Measurements from ENCODE around the gene PDSS1.
"Not testable (repeated sequence)": the region's sequence is repeated elsewhere in the genome, so short reads cannot be mapped to it uniquely, and the experiment has no call there.

PDSS1 gene, protein sequence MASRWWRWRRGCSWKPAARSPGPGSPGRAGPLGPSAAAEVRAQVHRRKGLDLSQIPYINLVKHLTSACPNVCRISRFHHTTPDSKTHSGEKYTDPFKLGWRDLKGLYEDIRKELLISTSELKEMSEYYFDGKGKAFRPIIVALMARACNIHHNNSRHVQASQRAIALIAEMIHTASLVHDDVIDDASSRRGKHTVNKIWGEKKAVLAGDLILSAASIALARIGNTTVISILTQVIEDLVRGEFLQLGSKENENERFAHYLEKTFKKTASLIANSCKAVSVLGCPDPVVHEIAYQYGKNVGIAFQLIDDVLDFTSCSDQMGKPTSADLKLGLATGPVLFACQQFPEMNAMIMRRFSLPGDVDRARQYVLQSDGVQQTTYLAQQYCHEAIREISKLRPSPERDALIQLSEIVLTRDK

DNA sequence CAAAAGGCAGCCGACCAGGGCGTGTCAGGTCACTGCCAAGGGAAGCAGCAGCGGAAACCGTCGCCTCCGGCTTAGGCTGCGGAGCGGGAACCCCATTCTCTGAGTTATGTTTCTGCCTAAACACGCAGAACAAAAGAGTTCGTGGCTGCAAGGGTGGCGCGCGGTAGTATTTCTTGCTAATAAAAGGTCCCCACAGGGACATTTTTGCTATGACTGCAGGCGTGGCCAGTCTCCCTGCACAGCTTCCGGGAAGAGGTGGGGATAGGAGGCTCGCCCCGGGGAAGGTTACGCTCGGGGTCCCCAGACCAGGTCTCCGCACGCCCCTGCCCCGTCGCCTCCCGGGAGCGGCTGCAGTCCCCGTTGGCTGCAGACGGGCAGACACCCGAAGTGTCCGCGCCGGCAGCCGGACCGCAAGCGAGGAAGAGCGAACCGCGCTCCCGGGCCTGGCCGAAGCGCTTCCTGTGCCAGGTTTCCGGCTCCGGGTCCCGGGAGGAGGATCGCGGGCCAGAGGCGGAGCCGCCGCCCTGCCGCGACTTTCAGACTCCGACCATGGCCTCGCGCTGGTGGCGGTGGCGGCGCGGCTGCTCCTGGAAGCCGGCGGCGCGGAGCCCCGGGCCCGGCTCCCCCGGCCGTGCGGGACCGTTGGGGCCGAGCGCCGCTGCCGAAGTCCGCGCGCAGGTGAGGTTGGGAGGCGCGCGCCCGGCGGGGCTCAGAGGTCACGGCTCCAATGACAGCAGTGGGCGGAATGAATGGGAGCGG, at the start of gene PDSS1:
Gene PDSS1, plus strand, starts transcription at position 539 of the 759 bp plus-strand sequence. Its CDS starts 11 bp downstream, at position 550.
- peak in 1 of 2 experiments; percentile 31 for DNase-seq

DNA sequence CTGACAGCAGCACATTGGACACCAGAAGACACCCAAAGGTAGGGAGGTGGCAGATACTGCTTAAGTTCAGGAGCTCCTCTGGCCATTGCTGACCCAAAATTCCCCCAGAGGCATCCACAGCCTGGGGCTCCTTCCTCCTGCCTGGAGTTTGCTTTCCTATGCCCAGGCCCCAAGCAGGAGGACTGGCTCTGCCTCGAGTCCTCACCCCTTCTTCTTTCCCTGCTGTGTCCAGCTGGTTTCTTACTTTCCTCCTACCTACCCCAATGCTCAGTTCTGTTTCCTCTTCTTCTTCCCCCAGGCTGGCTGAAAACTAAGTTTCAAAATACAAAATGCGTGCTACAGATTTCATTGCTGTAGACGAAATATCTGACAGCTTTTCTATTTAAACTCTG, 49.3 kb upstream of the PDSS1 start:
- not testable (repeated sequence) for DNase-seq

DNA sequence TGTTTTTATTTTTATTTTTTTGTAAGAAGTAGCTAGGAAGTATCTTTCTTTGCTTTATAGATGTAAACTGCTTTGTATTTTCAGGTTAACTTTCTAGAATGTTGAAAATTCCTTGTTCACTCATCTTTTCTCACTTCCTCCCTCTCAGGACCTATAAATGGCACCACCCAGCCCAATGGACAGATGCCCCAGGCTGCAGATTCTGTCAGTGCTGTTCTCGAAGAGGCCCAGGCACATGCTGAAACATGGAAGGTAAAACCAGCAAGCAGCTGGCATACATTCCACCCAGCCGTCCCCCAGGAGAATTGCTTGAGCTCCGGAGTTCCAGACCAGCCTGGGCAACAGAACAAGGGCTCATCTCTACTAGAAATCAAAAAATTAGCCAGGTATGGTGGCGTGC, 47.1 kb upstream of the PDSS1 start:
- DNase-seq = no peak

DNA sequence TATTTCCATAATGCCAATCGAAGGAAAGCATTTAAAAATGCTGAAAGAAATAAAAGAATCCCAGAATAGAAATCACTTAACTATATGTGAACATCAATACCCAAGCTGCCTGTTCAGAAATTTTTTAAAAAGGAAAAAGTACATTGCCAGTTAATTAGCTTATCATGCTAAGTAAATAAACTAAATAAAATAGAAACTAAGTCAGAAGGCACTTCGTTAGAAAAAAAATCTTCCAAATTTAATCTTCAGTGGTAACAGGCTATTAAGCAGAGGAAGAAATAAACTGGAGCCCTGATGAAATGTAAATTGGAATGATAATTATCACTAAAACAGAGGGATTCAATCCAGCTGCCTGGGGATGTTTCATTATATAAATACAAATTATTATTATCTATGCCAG, 46.0 kb upstream of the PDSS1 start:
- DNase-seq = not testable (repeated sequence)

DNA sequence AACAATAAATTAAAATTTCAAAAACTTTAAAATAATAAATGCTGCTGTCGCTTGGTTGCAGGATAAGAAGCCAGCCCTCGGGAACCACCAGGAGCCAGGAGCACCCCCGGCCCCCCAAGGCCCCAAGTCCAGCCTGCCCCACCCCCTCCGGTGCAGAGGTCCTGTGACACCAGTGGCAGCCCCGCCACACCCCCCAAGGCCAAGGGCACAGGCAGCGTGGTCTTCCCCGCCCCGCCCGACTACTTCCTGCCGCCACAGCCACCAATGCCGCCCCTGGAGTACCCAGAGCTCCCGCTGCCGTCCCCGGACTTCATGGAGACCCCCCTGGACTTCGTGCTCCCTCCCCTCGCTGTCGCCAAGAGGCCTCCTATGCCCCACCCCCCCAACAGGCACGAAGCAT, 44.5 kb upstream of the PDSS1 start:
- no peak for DNase-seq

DNA sequence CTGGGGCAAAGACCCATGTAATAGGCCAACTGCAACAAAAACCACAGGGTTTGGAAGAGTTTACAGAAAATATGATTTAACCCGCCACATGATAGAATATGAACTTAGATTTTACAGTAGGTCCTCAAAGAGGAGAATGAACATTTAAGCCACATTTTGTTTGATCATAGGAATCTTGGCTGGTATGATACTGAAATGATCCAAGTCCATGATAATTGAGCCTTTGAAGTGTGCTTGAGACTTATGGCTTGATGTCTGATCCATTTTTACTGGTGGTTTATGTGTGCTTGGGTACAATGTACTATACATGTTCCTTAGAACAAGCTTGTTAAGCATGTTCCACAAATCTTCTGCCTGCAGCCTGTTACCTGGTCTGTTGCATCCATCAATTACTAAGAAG, 41.8 kb upstream of the PDSS1 start:
- DNase-seq = no peak

DNA sequence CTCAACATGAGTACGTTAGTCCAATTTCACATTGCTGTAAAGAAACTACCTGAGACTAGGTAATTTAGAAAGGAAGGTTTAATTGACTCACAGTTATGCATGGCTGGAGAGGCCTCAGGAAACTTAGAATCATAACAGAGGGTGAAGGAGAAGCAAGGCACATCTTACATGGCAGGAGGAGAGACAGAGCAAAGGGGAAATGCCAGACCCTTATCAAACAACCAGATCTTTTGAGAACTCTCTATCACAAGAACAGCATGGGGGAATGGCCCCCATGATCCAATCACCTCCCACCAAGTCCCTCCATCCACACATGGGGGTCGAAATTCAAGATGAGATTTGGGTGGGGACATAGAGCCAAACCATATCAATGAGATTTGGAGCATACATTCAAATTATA, 34.6 kb upstream of the PDSS1 start:
- no peak for DNase-seq

DNA sequence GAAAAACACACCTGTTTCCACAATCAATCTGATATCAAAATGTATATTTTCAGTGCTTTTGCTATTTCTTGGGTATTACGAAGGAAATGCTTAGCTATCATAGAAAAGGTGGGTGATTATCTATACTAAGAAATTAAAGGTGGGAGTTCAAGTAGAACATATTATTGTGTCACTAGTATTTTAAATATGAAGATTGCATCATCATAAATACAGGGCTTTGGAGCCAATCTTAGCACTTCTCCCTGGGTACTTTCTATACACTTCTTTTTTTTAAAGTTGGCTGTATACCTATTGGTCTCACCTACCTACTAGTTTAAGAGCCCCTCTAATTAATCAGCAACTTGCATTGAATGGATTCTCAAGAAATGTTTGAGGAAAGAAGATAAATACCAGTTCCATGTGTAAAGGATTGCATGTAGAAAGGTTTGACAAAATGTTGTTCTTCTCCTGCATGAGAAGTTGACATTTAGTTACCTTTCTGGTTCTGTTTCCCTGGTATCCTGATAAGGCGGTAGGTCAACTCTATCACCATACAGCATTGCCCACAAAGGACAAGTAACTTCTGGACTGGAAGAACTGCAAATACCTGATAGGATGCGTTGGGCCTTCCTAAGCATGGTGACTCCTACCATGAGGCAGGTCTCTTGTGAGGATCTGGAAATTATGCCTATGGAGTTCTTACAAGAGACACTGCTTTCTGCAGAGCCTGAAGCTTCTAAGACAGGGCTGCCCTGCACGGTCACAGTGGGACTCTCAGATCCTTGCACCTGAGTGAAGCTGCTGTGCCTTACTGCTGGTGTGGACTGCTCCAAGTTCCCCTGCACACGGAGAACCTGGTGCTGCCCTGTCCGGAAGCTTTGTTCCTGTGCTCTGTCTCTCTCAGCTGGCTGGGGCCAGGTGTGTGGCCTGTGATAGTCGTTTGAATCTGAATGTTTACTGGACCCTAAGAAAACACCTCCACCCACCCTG, 32.1 kb upstream of the PDSS1 start:
- no peak for DNase-seq

DNA sequence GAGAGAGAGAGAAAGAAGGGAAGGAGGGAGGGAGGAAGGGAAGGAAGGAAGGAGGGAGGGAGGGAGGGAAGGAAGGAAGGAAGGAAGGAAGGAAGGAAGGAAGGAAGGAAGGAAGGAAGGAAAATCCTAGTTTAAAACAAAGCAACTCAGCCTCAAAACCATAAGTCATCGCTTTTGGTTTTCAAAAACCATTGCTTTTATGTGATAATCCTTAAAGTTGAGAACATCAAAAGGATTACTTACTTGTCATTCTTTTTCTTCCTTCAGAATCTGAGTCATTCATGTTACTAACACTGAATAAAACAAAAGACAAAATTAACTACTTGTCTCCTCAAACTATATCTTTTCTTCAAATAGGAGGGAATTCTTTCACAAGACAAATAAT, 21.6 kb upstream of the PDSS1 start:
- DNase-seq = no peak

DNA sequence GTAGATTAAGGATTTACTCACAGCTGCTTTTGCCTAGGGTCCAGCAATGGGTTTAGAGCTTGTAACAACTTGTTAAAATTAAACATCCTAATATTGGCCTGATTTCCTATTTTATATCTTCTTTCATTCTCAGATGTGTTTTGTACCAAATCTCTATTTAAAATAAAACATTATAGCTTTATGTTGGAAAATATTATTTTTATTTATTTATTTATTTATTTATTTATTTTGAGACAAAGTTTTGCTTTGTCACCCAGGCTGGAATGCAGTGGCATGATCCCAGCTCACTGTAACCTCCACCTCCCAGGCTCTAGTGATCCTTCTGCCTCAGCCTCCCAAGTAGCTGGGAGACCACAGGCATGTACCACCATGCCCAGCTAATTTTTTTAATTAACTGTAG, 17.9 kb upstream of the PDSS1 start:
- DNase-seq = no peak

DNA sequence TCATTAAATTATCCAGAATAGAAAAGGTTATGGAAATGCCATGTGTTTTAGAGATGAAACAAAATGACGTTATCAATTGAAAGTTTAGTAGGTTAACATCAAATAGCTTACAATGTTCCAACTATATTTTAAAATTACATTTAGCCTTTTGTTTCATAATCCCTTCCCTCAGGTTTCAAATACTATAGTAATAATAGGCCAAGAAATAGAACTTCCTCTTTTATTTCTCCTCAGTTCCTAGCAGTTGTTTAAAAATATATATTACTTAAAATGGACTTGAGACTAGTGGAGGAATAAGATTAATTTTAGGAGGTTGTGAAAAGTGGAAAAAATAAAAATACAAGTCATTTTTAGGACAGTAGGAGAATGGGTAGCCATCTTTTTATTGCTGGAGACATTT, 16.4 kb upstream of the PDSS1 start:
- no peak for DNase-seq

DNA sequence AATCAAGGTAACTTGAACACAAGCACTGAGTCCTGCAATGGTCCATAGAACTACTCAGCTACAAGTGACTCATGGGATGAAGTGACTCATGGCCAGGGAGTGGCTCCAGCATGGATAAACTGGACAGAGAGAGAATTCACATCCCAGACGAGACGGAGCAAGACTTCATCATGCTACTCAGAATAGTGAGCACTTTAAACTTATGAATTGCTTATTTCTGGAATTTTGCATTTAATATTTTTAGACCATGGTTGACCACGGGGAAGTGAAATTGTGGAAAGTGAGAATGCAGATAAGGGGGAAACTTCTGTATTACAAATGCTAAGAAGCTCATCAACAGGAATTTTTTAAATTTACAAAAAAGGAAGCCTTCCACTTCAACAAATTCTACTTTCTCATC, 15.5 kb upstream of the PDSS1 start:
- DNase-seq = not testable (repeated sequence)

DNA sequence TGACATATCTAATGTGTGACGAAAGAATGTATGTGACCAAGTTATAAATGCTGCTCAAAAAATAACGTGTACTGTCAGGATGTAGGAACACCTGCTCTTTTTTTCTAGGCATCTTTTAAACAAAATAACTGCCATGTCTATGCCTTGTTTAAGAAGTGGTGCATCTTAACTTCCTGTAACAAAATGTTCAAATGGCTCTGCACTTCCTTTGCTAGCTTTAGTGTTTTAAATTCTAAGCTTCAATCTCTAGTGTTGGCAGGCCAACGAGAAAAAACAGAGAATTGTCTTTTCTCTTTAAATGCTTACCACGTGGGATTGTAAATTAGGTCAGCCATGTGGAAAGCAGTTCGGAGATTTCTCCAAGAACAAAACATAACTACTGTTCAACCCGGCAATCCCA, 14.6 kb upstream of the PDSS1 start:
- no peak for DNase-seq

DNA sequence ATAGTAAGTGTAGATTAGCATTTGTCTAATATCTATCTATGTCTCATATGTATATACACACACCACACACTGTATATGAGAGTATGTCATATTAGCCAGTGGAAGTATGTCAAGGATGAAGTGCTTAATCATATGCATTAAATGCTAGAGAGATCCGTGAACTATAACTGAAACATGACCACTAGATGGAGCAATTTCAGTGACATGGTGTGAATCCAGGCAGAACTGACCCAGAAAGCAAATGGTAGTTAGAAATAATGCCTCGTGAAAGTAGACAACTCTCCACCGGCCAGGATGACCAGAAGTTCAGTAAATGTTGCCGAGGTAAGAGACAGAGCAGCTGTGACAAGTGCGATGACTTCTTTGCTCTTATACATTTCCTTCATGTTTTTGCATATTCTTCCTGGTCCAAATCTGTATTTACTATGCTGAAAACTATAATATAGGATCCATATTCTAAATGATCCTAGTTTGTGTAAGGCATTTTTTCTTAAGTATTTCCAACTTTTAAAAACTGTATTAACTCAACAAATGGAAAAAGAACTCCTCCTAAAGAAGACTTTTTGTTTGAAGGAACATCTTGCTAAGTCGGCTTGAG, 12.7 kb upstream of the PDSS1 start:
- DNase-seq = peak in 1 of 2 experiments; percentile 33

DNA sequence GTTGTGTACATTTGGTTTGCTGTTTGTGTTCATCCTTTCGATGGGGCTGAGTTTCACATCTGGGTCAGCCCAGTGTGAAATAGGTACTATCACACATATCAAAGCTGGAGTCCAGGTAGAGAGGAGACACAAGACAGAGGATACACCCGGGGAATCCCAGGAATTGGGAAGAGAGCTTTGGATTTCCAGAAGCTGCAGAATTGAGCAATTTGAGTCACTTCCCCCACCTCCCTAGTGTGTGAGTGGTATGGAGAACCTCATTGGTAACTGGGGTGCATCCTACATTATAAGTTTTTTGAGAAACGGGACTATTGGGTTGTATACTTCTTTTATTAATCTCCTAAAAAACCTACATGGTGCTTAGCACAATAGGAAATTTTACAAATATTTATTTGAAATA, 12.1 kb upstream of the PDSS1 start:
- DNase-seq = no peak

DNA sequence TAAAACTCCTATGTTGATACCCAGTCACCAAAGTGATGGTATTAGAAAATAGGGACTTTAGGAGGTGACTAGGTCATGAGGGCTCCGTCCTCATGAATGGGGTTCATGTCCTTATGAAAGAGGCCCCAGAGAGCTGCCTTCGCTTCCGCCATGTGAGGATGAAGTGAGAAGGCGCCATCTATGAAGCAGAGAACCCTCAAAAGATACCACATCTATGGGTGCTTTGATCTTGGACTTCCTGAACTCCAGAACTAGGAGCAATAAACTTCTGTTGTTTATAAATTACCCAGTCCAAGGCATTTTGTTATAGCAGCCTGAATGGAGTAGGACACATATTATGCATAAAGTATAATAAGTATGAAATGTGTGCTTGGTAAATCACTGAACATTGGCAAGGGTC, 8.1 kb upstream of the PDSS1 start:
- no peak for DNase-seq

DNA sequence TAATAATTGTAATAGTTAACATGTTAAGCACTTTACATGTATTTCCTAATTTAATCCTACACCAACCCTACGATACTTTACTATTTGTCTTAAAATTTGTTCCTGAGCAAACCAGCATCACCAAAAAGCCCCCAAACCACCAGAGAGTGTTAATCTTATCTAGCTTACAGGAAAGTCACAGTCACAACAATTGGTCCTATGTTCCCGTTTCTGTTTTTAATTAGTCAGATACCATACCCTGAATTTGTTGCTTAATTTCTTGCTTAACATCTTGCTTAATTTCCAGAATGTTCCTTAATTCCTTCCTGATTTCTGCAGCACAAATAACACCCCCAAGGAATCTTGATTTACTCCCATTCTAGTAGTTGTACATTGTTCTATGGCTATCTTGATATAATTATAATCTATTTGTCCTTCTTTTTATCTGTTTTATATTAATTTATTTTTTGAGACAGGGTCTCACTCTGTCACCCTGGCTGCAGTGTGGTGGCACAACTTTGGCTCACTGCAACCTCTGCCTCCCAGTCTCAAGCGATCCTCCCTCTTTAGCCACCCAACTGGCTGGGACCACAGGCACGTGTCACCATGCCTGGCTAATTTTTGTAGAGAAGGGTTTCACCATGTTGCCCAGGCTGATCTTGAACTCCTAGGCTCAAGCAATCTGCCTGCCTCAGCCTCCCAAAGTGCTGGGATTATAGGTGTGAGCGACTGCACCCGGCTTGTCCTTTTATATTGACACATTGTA, 6.6 kb upstream of the PDSS1 start:
- no peak for DNase-seq

DNA sequence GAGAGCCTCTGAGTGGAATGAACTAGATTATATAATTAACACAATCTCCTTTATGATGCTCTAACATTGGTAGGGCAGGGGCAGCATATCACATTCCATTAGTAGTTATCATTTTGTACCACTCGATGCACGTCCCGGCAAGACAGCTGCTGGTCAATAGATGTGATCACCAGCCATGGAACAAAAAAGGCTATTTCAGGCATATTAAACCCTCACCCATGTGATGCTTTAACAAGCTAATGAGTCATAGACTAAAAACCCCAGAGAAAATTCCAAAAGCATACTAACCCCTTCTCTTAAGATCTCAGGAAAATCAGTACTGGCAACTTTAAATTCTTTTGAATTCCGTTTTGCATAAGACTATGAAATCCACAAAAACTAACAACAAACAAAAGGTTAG, 3.0 kb upstream of the PDSS1 start:
- not testable (repeated sequence) for DNase-seq

DNA sequence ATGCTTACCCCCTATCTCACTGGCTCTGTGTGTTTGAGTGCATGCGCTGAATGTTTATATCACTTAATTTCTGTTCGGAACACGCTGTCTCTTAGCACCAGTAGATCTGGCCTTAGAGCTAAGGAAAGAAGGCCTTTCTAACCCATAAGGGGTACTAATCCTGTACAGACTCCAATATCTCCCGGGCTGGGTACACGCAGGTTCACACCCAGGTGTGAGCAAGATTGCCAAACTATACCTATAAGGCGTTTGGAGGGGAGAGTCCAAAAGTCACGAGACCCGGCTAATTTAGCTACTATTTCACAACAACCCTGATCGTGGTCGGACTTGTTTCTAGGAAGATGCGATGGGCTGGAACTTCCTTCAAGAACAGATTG, 727 bp upstream of the PDSS1 start:
- no peak for DNase-seq

DNA sequence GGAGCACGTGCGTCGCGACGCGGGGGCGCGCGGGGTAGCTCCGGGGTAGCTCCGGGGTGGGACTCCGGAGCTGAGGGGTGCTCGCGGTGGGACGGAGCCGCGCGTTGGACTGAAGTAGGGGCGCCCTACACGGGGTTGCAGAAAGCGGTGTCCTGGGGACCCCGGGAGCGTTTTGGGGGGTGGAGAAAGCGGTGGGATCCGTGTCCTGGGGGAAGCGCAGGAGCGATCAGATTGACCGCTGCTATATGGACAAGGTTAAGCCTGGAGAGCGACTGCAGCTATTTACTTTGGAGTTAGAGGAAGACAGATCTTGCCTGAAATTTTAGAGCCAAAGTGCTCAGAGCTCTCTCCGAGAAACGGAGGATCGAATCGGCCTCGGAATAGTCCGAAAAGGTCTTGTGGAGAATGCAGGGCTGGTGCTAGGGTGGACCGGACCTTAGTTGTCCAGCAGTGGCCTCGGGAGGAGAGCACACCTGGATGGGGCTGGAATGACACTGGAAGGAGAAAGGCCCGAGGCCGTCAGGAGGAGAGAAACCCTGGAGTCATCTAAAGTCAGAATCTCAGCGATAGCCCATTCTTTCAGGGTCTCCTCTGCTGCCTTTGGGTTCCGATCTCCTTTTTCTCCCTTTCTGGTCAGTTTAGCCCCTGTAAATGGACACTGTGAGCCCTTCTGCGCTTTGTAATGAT, 564 bp downstream of the PDSS1 start:
- DNase-seq = no peak

DNA sequence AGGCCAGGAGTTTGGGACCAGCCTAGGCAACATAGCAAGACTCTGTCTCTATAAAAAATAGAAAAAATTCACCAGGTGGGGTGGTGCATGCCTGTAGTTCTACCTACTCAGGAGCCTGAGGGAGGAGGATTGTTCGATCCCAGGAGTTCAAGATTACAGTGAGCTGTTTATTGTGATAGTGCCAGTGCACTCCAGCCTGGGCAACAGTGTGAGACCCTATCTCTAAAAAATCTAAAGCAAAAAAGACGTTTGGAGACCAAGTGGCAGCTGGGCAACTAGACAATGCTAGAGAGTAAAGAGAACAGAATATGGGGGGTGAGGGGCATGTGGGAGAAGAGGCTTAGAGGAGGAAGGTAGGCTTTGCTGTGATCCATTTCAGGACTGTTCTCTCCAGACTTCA, 1.4 kb downstream of the PDSS1 start:
- no peak for DNase-seq

Data from NCI-H524 (cell line).